Measurements from ENCODE around the gene NUS1. TPM values are rescaled to one million over a fixed set of nuclear protein-coding genes. Genes with fewer than 3 reads are reported as not detected.
A peak's percentile ranks its signal among the peaks of the same experiment; 100 is the strongest.
"Not testable (repeated sequence)": the region's sequence is repeated elsewhere in the genome, so short reads cannot be mapped to it uniquely, and the experiment has no call there.

Gene NUS1
- total RNA-seq (10 to 100 TPM; 33.0 to 33.2 TPM), polyA plus RNA-seq (10 to 100 TPM; 16.4 to 25.8 TPM)

- H3K9me3 Mint-ChIP-seq: no peaks in the 10 kb centered on the region
- peak; percentile 97 for DNase-seq
- peaks cover 38 to 64% (median 52%) of the 10 kb centered on the region in 4 donors for H3K4me1 Mint-ChIP-seq
- H3K4me1 ChIP-seq (ENCODE audit: insufficient read depth, low read length): peaks cover 37% of the 10 kb centered on the region
- H3K9me3 ChIP-seq (ENCODE audit: control insufficient read depth in 1 of 2, low read length in 2 of 2): no peaks in the 10 kb centered on the region
- intact Hi-C loops (cut with micrococcal nuclease): loop anchor here (1.0 to 10.0 kb wide), 6 partner anchors 73 to 1675 kb away; partner anchors contain the start of genes ASF1A, FAM184A and GOPC
- H3K4me3 ChIP-seq (ENCODE audit: low read length in 2 of 2): peak within 1 kb of the TSS; percentile 81 to 84
- H3K36me3 ChIP-seq (ENCODE audit: insufficient read depth, low read length): no peaks in the 10 kb centered on the region
- peak within 1 kb of the TSS; percentile 89 to 96 (median 93) for H3K4me3 Mint-ChIP-seq
- H3K27me3 Mint-ChIP-seq: no peaks in the 10 kb centered on the region
- POLR2A ChIA-PET (ENCODE audit: partially characterized antibody): interaction anchor here (1.4 kb wide), 1 partner anchor 73 kb away, joined by 3 read pairs; the partner anchor contains the start of gene GOPC
- H3K27ac ChIP-seq (ENCODE audit: low read depth, low read length): peak within 1 kb of the TSS; percentile 67
- H3K27me3 ChIP-seq (ENCODE audit: insufficient read depth, low read length): no peaks in the 10 kb centered on the region
- H3K36me3 Mint-ChIP-seq: peaks cover 5 to 9% of the 10 kb centered on the region in 2 donors
- peak within 1 kb of the TSS; percentile 85 to 97 (median 95) for H3K27ac Mint-ChIP-seq
- CTCF ChIA-PET (ENCODE audit: partially characterized antibody): interaction anchor here (0.7 to 2.3 kb wide), 2 partner anchors 8 to 70 kb away, joined by 3 to 8 read pairs; no protein-coding TSS in a partner anchor
These were observed at the start of gene NUS1 for GRCh38 chr6:117674991-117675657. TSS of gene NUS1 (plus strand) at chr6:117675469. CDS start at chr6:117675671, 202 bp downstream.

GRCh38 chr6:117627533-117627932 lies 47.7 kb upstream of the NUS1 start:
- ChIA-PET CTCF (ENCODE audit: partially characterized antibody) (no interaction called here), POLR2A (ENCODE audit: partially characterized antibody) (no interaction called here)
- Histone ChIP-seq H3K9me3 (ENCODE audit: control insufficient read depth in 1 of 2, low read length in 2 of 2) (no peaks in the 10 kb centered on the region), H3K27me3 (ENCODE audit: insufficient read depth, low read length) (no peaks in the 10 kb centered on the region), H3K4me1 (ENCODE audit: insufficient read depth, low read length) (no peaks in the 10 kb centered on the region), H3K4me3 (ENCODE audit: low read length in 2 of 2) (no peak overlapping the region), H3K36me3 (ENCODE audit: insufficient read depth, low read length) (no peaks in the 10 kb centered on the region), H3K27ac (ENCODE audit: low read depth, low read length) (no peak overlapping the region)
- Mint-ChIP-seq H3K9me3 (peaks cover 0 to 36% (median 12%) of the 10 kb centered on the region in 8 donors), H3K36me3 (no peaks in the 10 kb centered on the region), H3K4me1 (no peaks in the 10 kb centered on the region), H3K27me3 (peaks cover 3 to 15% of the 10 kb centered on the region in 2 donors), H3K27ac (no peak overlapping the region), H3K4me3 (no peak overlapping the region)
- intact Hi-C loops (cut with micrococcal nuclease): no loop called here
- no peak for DNase-seq

- Histone ChIP-seq H3K36me3 (ENCODE audit: insufficient read depth, low read length) (no peaks in the 10 kb centered on the region), H3K4me1 (ENCODE audit: insufficient read depth, low read length) (no peaks in the 10 kb centered on the region), H3K4me3 (ENCODE audit: low read length in 2 of 2) (no peak overlapping the region), H3K27ac (ENCODE audit: low read depth, low read length) (no peak overlapping the region), H3K9me3 (ENCODE audit: control insufficient read depth in 1 of 2, low read length in 2 of 2) (no peaks in the 10 kb centered on the region), H3K27me3 (ENCODE audit: insufficient read depth, low read length) (no peaks in the 10 kb centered on the region)
- no peaks in the 10 kb centered on the region for H3K36me3 Mint-ChIP-seq
- CTCF ChIA-PET (ENCODE audit: partially characterized antibody): no interaction called here
- H3K9me3 Mint-ChIP-seq: peaks cover 0 to 36% (median 10%) of the 10 kb centered on the region in 8 donors
- H3K4me1 Mint-ChIP-seq: no peaks in the 10 kb centered on the region
- H3K27me3 Mint-ChIP-seq: peaks cover 3 to 17% of the 10 kb centered on the region in 2 donors
- intact Hi-C loops (cut with micrococcal nuclease): no loop called here
- POLR2A ChIA-PET (ENCODE audit: partially characterized antibody): no interaction called here
- H3K4me3 Mint-ChIP-seq: no peak overlapping the region
- H3K27ac Mint-ChIP-seq: no peak overlapping the region
- DNase-seq: no peak
These were observed 46.1 kb upstream of the NUS1 start for GRCh38 chr6:117629119-117629660.

- H3K4me3 ChIP-seq (ENCODE audit: low read length in 2 of 2): no peak overlapping the region
- H3K4me1 ChIP-seq (ENCODE audit: insufficient read depth, low read length): no peaks in the 10 kb centered on the region
- Mint-ChIP-seq H3K4me1 (no peaks in the 10 kb centered on the region), H3K4me3 (no peak overlapping the region), H3K9me3 (peaks cover 0 to 3% (median 0%) of the 10 kb centered on the region in 8 donors), H3K36me3 (no peaks in the 10 kb centered on the region), H3K27ac (no peak overlapping the region), H3K27me3 (peaks cover 1 to 10% of the 10 kb centered on the region in 2 donors)
- ChIA-PET CTCF (ENCODE audit: partially characterized antibody) (no interaction called here), POLR2A (ENCODE audit: partially characterized antibody) (no interaction called here)
- H3K27me3 ChIP-seq (ENCODE audit: insufficient read depth, low read length): no peaks in the 10 kb centered on the region
- no peak for DNase-seq
- no peak overlapping the region for H3K27ac ChIP-seq (ENCODE audit: low read depth, low read length)
- no peaks in the 10 kb centered on the region for H3K9me3 ChIP-seq (ENCODE audit: control insufficient read depth in 1 of 2, low read length in 2 of 2)
- intact Hi-C loops (cut with micrococcal nuclease): no loop called here
- no peaks in the 10 kb centered on the region for H3K36me3 ChIP-seq (ENCODE audit: insufficient read depth, low read length)
These were observed 37.5 kb upstream of the NUS1 start for GRCh38 chr6:117637770-117638169.

GRCh38 chr6:117642976-117643375 lies 32.3 kb upstream of the NUS1 start:
- intact Hi-C loops (cut with micrococcal nuclease): no loop called here
- no peak overlapping the region for H3K4me3 ChIP-seq (ENCODE audit: low read length in 2 of 2)
- no peaks in the 10 kb centered on the region for H3K4me1 ChIP-seq (ENCODE audit: insufficient read depth, low read length)
- no peak overlapping the region for H3K4me3 Mint-ChIP-seq
- no peaks in the 10 kb centered on the region for H3K27me3 ChIP-seq (ENCODE audit: insufficient read depth, low read length)
- peaks cover 6 to 7% of the 10 kb centered on the region in 2 donors for H3K27me3 Mint-ChIP-seq
- H3K36me3 Mint-ChIP-seq: no peaks in the 10 kb centered on the region
- ChIA-PET CTCF (ENCODE audit: partially characterized antibody) (no interaction called here), POLR2A (ENCODE audit: partially characterized antibody) (no interaction called here)
- H3K9me3 Mint-ChIP-seq: peaks cover 0 to 3% (median 0%) of the 10 kb centered on the region in 8 donors
- no peak overlapping the region for H3K27ac ChIP-seq (ENCODE audit: low read depth, low read length)
- H3K27ac Mint-ChIP-seq: no peak overlapping the region
- no peaks in the 10 kb centered on the region for H3K4me1 Mint-ChIP-seq
- no peaks in the 10 kb centered on the region for H3K36me3 ChIP-seq (ENCODE audit: insufficient read depth, low read length)
- H3K9me3 ChIP-seq (ENCODE audit: control insufficient read depth in 1 of 2, low read length in 2 of 2): no peaks in the 10 kb centered on the region
- DNase-seq: no peak

- H3K27me3 ChIP-seq (ENCODE audit: insufficient read depth, low read length); intact Hi-C loops (cut with micrococcal nuclease); H3K4me1 ChIP-seq (ENCODE audit: insufficient read depth, low read length); H3K36me3 ChIP-seq (ENCODE audit: insufficient read depth, low read length); H3K36me3 Mint-ChIP-seq; H3K4me1 Mint-ChIP-seq; H3K9me3 ChIP-seq (ENCODE audit: control insufficient read depth in 1 of 2, low read length in 2 of 2); H3K27ac ChIP-seq (ENCODE audit: low read depth, low read length); POLR2A ChIA-PET (ENCODE audit: partially characterized antibody); DNase-seq; H3K27me3 Mint-ChIP-seq; H3K4me3 ChIP-seq (ENCODE audit: low read length in 2 of 2); CTCF ChIA-PET (ENCODE audit: partially characterized antibody); H3K4me3 Mint-ChIP-seq; H3K9me3 Mint-ChIP-seq: not testable (repeated sequence)
- peak overlapping the region in 1 of 7 donors; percentile 32 for H3K27ac Mint-ChIP-seq
These were observed 23.3 kb upstream of the NUS1 start for GRCh38 chr6:117651984-117652383.

- peaks cover 0 to 4% (median 2%) of the 10 kb centered on the region in 4 donors for H3K4me1 Mint-ChIP-seq
- no peak for DNase-seq
- no peaks in the 10 kb centered on the region for H3K36me3 Mint-ChIP-seq
- Histone ChIP-seq H3K4me3 (ENCODE audit: low read length in 2 of 2) (no peak overlapping the region), H3K27me3 (ENCODE audit: insufficient read depth, low read length) (no peaks in the 10 kb centered on the region), H3K27ac (ENCODE audit: low read depth, low read length) (no peak overlapping the region), H3K36me3 (ENCODE audit: insufficient read depth, low read length) (no peaks in the 10 kb centered on the region), H3K9me3 (ENCODE audit: control insufficient read depth in 1 of 2, low read length in 2 of 2) (no peaks in the 10 kb centered on the region), H3K4me1 (ENCODE audit: insufficient read depth, low read length) (no peaks in the 10 kb centered on the region)
- H3K27ac Mint-ChIP-seq: no peak overlapping the region
- no peak overlapping the region for H3K4me3 Mint-ChIP-seq
- ChIA-PET CTCF (ENCODE audit: partially characterized antibody) (no interaction called here), POLR2A (ENCODE audit: partially characterized antibody) (no interaction called here)
- intact Hi-C loops (cut with micrococcal nuclease): no loop called here
- peaks cover 0 to 6% (median 0%) of the 10 kb centered on the region in 8 donors for H3K9me3 Mint-ChIP-seq
- H3K27me3 Mint-ChIP-seq: peaks cover 0 to 4% of the 10 kb centered on the region in 2 donors
These were observed 21.3 kb upstream of the NUS1 start for GRCh38 chr6:117653949-117654348.

All from CD4-positive, alpha-beta memory T cell (primary cell).